Measurements from ENCODE around the gene CNPY1. TPM values are rescaled to one million over a fixed set of nuclear protein-coding genes. Genes with fewer than 3 reads are reported as not detected.

The CNPY1 gene
- total RNA-seq = not detected in 2 replicates

GRCh38 chr7:155546449-155546848 is at the start of gene CNPY1:
Gene CNPY1, minus strand, starts transcription at chr7:155546559. Its CDS starts 630 bp downstream, at chr7:155545929.

GRCh38 chr7:155458111-155458877 is 88.1 kb downstream of the CNPY1 start, which contains the start of gene EN2:
Gene EN2, plus strand, starts transcription at chr7:155458129. Its CDS starts 249 bp downstream, at chr7:155458378.

Other genes starting within 250 kb of the CNPY1 start
- 375 and 410 TPM in 2 replicates for gene INSIG1, start 248.7 kb downstream of the CNPY1 start, total RNA-seq
- not detected in 2 replicates for gene EN2, start 88.4 kb downstream of the CNPY1 start, total RNA-seq
- gene RBM33, start 98.1 kb upstream of the CNPY1 start, total RNA-seq = 34.5 and 35.4 TPM in 2 replicates